Memory B cell (primary cell): ENCODE measurements around the gene NDOR1.
"Not testable (repeated sequence)": the region's sequence is repeated elsewhere in the genome, so short reads cannot be mapped to it uniquely, and the experiment has no call there.

Experiments used
- ATAC-seq: fragments of 150-1000 bp; cut with Tn5 transposase; 2 replicates; pipeline ENCODE4 v1.10.0; 2021; ENCODE audit warnings: low read depth, mild to moderate bottlenecking, moderate library complexity
- DNase-seq, 2 donors: peaks; one replicate each; pipeline ENCODE4 v3.0.0; 2022; ENCODE audit warnings: low spot score in 2 of 2
- H3K27ac Mint-ChIP-seq: one replicate; pipeline ENCODE4 v1.8.0; 2022; ENCODE audit warnings: mild to moderate bottlenecking, moderate library complexity, mixed read lengths
- H3K27me3 Mint-ChIP-seq: one replicate; pipeline ENCODE4 v1.8.0; 2022; ENCODE audit warnings: mixed read lengths
- H3K36me3 Mint-ChIP-seq: one replicate; pipeline ENCODE4 v1.8.0; 2022; ENCODE audit warnings: mild to moderate bottlenecking, mixed read lengths
- H3K4me1 Mint-ChIP-seq: one replicate; pipeline ENCODE4 v1.8.0; 2022; ENCODE audit warnings: mixed read lengths
- H3K4me3 Mint-ChIP-seq: one replicate; pipeline ENCODE4 v1.8.0; 2022; ENCODE audit warnings: mild to moderate bottlenecking, moderate library complexity, mixed read lengths
- H3K9me3 Mint-ChIP-seq: one replicate; pipeline ENCODE4 v1.8.0; 2022; ENCODE audit warnings: mixed read lengths

The NDOR1 gene

DNA sequence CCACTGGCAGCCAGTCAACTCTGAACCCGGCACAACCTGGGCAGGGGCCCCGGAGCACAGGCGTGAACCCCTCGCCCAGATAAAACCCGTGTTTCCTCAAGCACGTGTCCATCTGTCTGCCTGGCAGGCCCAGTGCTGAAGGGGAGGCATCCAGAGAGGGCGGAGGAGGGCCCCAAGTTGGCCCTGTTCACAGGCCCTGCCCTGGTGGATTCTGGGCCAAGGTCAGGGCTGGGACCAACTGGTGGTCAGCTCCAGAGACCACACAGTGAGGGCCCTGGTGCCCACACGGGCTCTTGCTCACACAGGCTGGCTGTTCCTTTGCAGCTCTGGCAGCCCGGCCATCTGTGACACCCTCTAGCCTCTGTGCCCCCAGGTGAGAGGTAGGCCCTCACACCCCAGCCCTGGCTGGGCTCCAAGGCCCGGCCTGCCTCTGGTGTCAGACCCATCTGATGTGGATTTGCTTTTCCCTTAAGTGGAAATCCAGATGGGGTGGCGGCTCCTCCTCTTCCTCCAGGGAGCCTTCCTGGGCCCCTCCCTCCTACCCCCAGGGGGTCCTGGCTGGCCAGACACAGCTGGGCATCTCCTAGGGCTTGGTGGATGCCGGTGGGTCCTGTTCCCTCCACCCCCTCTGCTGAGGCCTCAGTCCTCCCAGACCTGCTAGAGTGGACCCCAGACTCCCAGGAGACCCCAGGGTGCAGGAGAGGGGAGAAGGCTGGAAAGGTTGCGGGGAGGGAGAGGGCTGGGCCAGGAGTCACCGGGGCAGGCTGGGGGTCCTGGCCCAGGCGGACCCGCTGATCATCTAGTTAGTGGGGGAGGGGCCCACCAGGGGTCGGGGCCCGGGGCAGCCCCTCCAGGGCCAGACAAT lies 45.1 kb downstream of the NDOR1 start:
- Mint-ChIP-seq H3K4me3 (no peak overlapping the region), H3K9me3 (no peaks in the 10 kb centered on the region), H3K27ac (no peak overlapping the region), H3K27me3 (peaks cover 1% of the 10 kb centered on the region), H3K36me3 (no peaks in the 10 kb centered on the region), H3K4me1 (peaks cover 6% of the 10 kb centered on the region)
- ATAC-seq: no peak
- DNase-seq: no peak

DNA sequence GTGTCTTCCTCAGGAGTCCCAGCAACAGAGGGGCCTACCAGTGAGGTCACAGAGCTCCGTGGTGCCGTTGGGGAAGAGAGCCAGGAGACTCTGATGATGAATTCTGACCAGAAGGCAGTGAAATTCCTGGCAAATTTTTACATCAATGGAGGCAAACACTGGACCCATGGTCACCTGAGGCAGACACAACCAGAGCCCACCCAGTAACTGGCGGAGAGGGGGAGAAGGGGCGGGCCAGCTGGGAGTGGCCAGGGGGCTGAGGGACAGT lies 45.6 kb downstream of the NDOR1 start, which contains the start of gene STPG3:
STPG3 (plus strand) TSS at position 93 of the 268 bp plus-strand sequence; CDS start at position 94, 1 bp downstream.
- ATAC-seq: no peak
- DNase-seq: no peak
- Mint-ChIP-seq H3K4me3 (no peak within 1 kb of the TSS), H3K36me3 (no peaks in the 10 kb centered on the region), H3K9me3 (no peaks in the 10 kb centered on the region), H3K4me1 (peaks cover 6% of the 10 kb centered on the region), H3K27me3 (peaks cover 1% of the 10 kb centered on the region), H3K27ac (no peak within 1 kb of the TSS)

- H3K27me3 Mint-ChIP-seq: peaks cover 1% of the 10 kb centered on the region
- H3K36me3 Mint-ChIP-seq: no peaks in the 10 kb centered on the region
- H3K9me3 Mint-ChIP-seq: no peaks in the 10 kb centered on the region
- DNase-seq (no peak), ATAC-seq (no peak)
- H3K4me1 Mint-ChIP-seq: peaks cover 8% of the 10 kb centered on the region
- no peak overlapping the region for H3K4me3 Mint-ChIP-seq
- no peak overlapping the region for H3K27ac Mint-ChIP-seq
Observed at GRCh38 chr9:137251490-137252268, 46.2 kb downstream of the NDOR1 start.

- Mint-ChIP-seq H3K27me3 (peaks cover 1% of the 10 kb centered on the region), H3K36me3 (no peaks in the 10 kb centered on the region), H3K9me3 (no peaks in the 10 kb centered on the region), H3K27ac (no peak overlapping the region), H3K4me3 (no peak overlapping the region), H3K4me1 (peaks cover 8% of the 10 kb centered on the region)
- DNase-seq (no peak), ATAC-seq (no peak)
Observed at GRCh38 chr9:137252555-137253506, 47.3 kb downstream of the NDOR1 start.

DNA sequence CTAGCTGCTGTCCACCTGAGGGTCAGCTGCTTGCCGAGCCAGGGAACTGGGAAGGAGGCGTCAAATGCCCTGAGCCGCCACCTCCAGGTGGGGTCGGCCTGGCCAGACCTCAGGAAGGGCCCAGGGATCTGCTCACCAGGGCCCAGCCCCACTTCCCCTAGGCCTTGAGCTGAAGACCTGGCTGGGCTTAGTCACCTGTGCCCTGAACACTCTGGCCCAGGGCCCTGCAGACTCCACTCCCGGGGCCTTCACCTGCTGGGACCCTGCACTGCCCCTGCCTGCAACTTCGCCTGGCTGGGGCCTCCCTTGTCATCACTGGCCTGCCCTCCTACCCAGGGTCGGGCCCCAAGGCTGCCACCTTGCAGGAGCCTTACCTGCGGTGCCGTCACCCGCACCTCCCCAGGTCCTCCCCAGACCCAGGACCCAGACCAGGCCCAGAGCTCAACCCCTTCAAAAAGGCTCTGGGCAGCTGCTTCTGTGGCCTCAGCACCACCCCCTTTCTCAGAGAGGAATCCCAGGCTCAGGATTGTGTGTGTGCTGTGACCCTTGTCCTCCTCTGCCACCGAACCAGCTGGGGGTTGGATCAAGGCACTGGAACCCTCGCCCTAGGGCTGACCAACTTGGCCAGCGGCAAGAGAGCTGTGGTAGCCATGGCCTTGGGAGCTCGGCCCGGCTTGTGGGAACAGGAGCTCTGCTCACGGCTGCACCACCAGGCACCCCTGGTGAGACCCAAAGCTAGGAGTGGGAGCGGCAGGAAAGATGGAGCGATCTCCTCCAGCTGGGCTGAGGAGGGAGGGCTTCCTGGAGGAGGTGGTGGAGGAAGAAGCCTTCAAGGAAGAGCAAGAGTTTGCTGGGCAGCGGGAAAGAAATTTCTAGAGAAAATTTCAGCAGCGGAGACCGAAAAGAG lies 48.5 kb downstream of the NDOR1 start:
- H3K9me3 Mint-ChIP-seq: no peaks in the 10 kb centered on the region
- DNase-seq (no peak), ATAC-seq (no peak)
- H3K27me3 Mint-ChIP-seq: peaks cover 1% of the 10 kb centered on the region
- peaks cover 8% of the 10 kb centered on the region for H3K4me1 Mint-ChIP-seq
- peak overlapping the region; percentile 76 for H3K27ac Mint-ChIP-seq
- no peaks in the 10 kb centered on the region for H3K36me3 Mint-ChIP-seq
- H3K4me3 Mint-ChIP-seq: peak overlapping the region; percentile 89

DNA sequence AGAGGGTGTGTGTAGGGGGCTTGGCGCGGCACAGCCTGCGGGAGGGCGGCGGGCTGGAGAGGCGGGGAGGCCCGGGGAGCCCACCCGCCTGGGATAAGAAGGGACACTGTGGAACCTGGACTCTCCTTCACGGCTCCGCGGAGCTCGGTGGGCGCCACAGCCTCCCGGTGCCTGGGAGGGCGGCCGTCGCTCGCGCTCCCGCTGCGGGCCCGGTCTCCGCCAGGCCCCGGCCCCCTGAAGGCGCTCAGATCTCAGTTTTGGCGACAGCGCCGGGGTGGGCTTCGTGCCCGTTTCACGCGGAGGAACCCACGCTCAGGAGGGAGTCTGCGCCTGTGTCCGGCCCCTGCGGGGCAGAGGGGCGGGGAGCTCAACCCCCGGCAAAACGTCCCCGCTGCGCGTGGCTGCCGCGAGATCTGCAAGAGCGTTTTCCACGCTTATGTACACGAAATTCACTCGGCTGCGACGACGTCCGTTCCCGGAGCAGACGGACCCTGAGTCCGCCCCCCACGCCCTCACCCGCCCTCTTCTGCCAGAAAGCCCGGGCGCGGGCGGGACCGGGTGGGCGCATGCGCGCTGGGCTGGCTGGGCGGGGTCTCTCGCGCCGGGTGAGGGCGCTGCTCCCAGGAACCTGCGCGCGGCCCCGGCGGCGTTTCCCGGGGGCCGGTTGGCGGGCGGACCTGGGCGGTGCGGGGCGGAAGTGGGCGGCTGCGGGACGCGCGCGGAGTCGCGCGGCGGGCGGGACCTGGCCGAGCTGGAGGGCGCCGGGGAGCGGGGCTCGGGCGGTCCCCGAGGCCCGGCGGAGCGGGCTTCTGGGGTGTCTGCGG lies 49.3 kb downstream of the NDOR1 start, which contains the start of gene NELFB:
NELFB (plus strand) TSS at position 704 of the 824 bp plus-strand sequence.
- H3K27me3 Mint-ChIP-seq: peaks cover 1% of the 10 kb centered on the region

GRCh38 chr9:137255448-137256114 lies 50.1 kb downstream of the NDOR1 start:
- Mint-ChIP-seq H3K9me3 (no peaks in the 10 kb centered on the region), H3K27ac (no peak overlapping the region), H3K4me1 (peaks cover 9% of the 10 kb centered on the region), H3K36me3 (no peaks in the 10 kb centered on the region), H3K27me3 (peaks cover 1% of the 10 kb centered on the region), H3K4me3 (peak overlapping the region; percentile 84)
- DNase-seq (no peak), ATAC-seq (no peak)

More for the DNA sequence above, 49.3 kb downstream of the NDOR1 start, which contains the start of gene NELFB:
- no peaks in the 10 kb centered on the region for H3K9me3 Mint-ChIP-seq
- peak; percentile 90 for ATAC-seq
- H3K4me1 Mint-ChIP-seq: peaks cover 9% of the 10 kb centered on the region
- peak within 1 kb of the TSS; percentile 89 for H3K4me3 Mint-ChIP-seq
- no peaks in the 10 kb centered on the region for H3K36me3 Mint-ChIP-seq
- peak; percentile 98 to 100 for DNase-seq
- H3K27ac Mint-ChIP-seq: peak within 1 kb of the TSS; percentile 76

- ATAC-seq: no peak
- no peak for DNase-seq
- H3K9me3 Mint-ChIP-seq: no peaks in the 10 kb centered on the region
- no peaks in the 10 kb centered on the region for H3K36me3 Mint-ChIP-seq
- H3K4me3 Mint-ChIP-seq: peak overlapping the region; percentile 84
- H3K4me1 Mint-ChIP-seq: peaks cover 9% of the 10 kb centered on the region
- no peak overlapping the region for H3K27ac Mint-ChIP-seq
- H3K27me3 Mint-ChIP-seq: no peaks in the 10 kb centered on the region
Observed at GRCh38 chr9:137256362-137256761, 50.9 kb downstream of the NDOR1 start.

- ATAC-seq: no peak
- Mint-ChIP-seq H3K4me3 (peak overlapping the region; percentile 39), H3K9me3 (no peaks in the 10 kb centered on the region), H3K36me3 (no peaks in the 10 kb centered on the region), H3K4me1 (peaks cover 12% of the 10 kb centered on the region), H3K27me3 (no peaks in the 10 kb centered on the region), H3K27ac (no peak overlapping the region)
- DNase-seq: no peak
Observed at GRCh38 chr9:137256856-137257255, 51.4 kb downstream of the NDOR1 start.

- H3K36me3 Mint-ChIP-seq, ATAC-seq, H3K4me3 Mint-ChIP-seq: not testable (repeated sequence)
Observed at GRCh38 chr9:137262173-137262908, 56.8 kb downstream of the NDOR1 start.

DNA sequence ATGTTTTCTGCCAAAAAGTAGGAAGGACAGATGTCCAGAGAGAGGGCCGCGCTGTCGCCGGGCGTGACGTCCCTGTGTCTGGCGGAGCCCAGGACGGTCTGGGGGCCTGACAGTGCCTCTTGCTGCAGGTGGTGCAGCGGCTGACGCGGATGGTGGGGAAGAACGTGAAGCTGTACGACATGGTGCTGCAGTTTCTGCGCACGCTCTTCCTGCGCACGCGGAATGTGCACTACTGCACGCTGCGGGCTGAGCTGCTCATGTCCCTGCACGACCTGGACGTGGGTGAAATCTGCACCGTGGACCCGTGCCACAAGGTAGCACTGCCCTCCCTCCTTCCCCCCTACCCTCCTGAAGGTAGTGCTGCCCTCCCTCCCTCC lies 57.4 kb downstream of the NDOR1 start:
- no peak overlapping the region for H3K27ac Mint-ChIP-seq

More at GRCh38 chr9:137262173-137262908, 56.8 kb downstream of the NDOR1 start:
- not testable (repeated sequence) for H3K4me1 Mint-ChIP-seq, DNase-seq, H3K9me3 Mint-ChIP-seq, H3K27ac Mint-ChIP-seq, H3K27me3 Mint-ChIP-seq

More for the DNA sequence above, 57.4 kb downstream of the NDOR1 start:
- Mint-ChIP-seq H3K36me3 (peaks cover 3% of the 10 kb centered on the region), H3K4me3 (no peak overlapping the region), H3K9me3 (no peaks in the 10 kb centered on the region), H3K27me3 (no peaks in the 10 kb centered on the region), H3K4me1 (peaks cover 12% of the 10 kb centered on the region)
- ATAC-seq: no peak
- DNase-seq: no peak
